DOHH2 (cell line): ENCODE measurements around the gene MED8.

ENCODE experiments used
- H3F3A ChIP-seq: fragments of 200-600 bp; sonication (generic), shearing (Covaris generic); 2 replicates; pipeline ENCODE4 v1.6.0; 2016; ENCODE audit warnings: antibody characterized with exemption, mild to moderate bottlenecking; ENCODE audit not compliant: control insufficient read depth, insufficient read depth
- H3K27ac ChIP-seq: fragments of 200-600 bp; sonication (generic); 2 replicates; pipeline ENCODE4 v1.5.1; 2014; ENCODE audit warnings: low read depth, mild to moderate bottlenecking, low read length, moderate library complexity
- H3K27me3 ChIP-seq: fragments of 200-600 bp; sonication (generic); 2 replicates; pipeline ENCODE4 v1.6.1; 2014; ENCODE audit warnings: mild to moderate bottlenecking, low read length, mixed read lengths; ENCODE audit not compliant: control insufficient read depth
- H3K36me3 ChIP-seq: fragments of 200-600 bp; sonication (generic); 2 replicates; pipeline ENCODE4 v1.6.1; 2014; ENCODE audit warnings: mild to moderate bottlenecking, low read length, moderate library complexity, mixed read lengths; ENCODE audit not compliant: control insufficient read depth
- H3K4me1 ChIP-seq: fragments of 200-600 bp; sonication (generic); 2 replicates; pipeline ENCODE4 v1.6.1; 2014; ENCODE audit warnings: mild to moderate bottlenecking, low read length, mixed read lengths; ENCODE audit not compliant: control insufficient read depth
- H3K4me2 ChIP-seq: fragments of 200-600 bp; sonication (generic); 2 replicates; pipeline ENCODE4 v1.6.0; 2014; ENCODE audit warnings: mild to moderate bottlenecking, low read length, moderate library complexity
- H3K4me3 ChIP-seq: fragments of 200-600 bp; sonication (generic); 2 replicates; pipeline ENCODE4 v1.5.1; 2014; ENCODE audit warnings: mild to moderate bottlenecking, low read length, mixed read lengths
- H3K79me2 ChIP-seq: fragments of 200-600 bp; sonication (generic); 2 replicates; pipeline ENCODE4 v1.6.1; 2014; ENCODE audit warnings: mild to moderate bottlenecking, low read length, mixed read lengths; ENCODE audit not compliant: control insufficient read depth
- H3K9me2 ChIP-seq: fragments of 200-600 bp; sonication (generic); replicated peaks from 2 replicates; pipeline ENCODE4 v1.6.1; 2014; ENCODE audit warnings: mild to moderate bottlenecking, low read length, mixed read lengths; ENCODE audit not compliant: control insufficient read depth
- H3K9me3 ChIP-seq: fragments of 200-600 bp; sonication (generic); 2 replicates; pipeline ENCODE4 v1.6.1; 2014; ENCODE audit warnings: antibody characterized with exemption, low read length, mixed read lengths; ENCODE audit not compliant: control insufficient read depth, insufficient read depth
- H4K20me1 ChIP-seq: fragments of 200-600 bp; sonication (generic); 2 replicates; pipeline ENCODE4 v1.6.0; 2014; ENCODE audit warnings: low read depth, mild to moderate bottlenecking, antibody characterized with exemption, low read length, moderate library complexity; ENCODE audit not compliant: control insufficient read depth, insufficient read depth
- EZH2phosphoT487 ChIP-seq: fragments of 200-600 bp; sonication (generic); IDR thresholded peaks from 2 replicates; pipeline ENCODE4 v1.6.1; 2017; ENCODE audit warnings: borderline replicate concordance, mild to moderate bottlenecking, antibody characterized with exemption, low read length, moderate library complexity, mixed read lengths
- TF ChIP-seq, protein P1 (sequence below): fragments of 200-600 bp; sonication (generic); IDR thresholded peaks from one replicate; pipeline ENCODE4 v1.5.1; 2014; ENCODE audit warnings: antibody characterized with exemption, mild to moderate bottlenecking, low read depth, low read length; ENCODE audit not compliant: poor library complexity, severe bottlenecking

MED8 gene

DNA sequence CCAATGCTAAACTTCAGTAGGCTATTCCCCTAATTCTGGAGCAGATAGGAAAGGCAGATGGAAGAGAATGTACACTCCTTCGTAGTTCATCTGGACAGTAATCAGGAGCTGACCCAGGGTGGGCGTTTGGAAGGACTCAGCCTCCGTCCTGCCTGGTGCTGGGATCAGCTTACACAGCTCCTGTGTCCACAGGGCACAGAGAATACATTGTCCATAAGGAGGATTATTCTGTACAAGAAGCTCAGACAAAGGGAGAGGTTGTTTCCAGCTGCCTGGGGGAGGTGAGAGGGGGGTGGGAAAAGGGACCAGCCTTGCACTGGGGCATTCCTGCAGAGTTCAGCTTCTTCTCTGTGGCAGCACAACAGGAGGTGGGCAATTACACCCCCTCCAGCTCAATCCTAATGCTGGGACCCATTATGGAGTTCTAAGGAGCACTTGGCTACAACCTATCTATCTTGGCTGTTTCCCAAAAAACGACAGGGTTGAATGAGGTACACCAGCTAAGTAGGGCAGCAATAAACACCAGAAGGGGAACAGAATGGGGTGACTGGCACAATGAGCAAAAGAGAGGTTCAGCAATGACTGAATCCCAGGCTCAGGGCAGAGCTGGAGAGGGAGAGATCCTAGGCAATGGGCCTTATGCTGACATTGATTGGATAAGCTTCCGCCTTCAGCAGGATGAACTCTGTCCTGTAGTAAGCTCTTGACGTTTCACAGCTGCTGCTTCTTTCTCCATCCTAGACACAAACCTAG, 7.4 kb downstream of the MED8 start:
- no peak overlapping the region for H3K4me3 ChIP-seq
- no peaks in the 10 kb centered on the region for H3K4me1 ChIP-seq
- H3K9me3 ChIP-seq: no peaks in the 10 kb centered on the region
- no peaks in the 10 kb centered on the region for H3F3A ChIP-seq
- no peaks in the 10 kb centered on the region for H3K79me2 ChIP-seq
- TF ChIP-seq, protein P1, sequence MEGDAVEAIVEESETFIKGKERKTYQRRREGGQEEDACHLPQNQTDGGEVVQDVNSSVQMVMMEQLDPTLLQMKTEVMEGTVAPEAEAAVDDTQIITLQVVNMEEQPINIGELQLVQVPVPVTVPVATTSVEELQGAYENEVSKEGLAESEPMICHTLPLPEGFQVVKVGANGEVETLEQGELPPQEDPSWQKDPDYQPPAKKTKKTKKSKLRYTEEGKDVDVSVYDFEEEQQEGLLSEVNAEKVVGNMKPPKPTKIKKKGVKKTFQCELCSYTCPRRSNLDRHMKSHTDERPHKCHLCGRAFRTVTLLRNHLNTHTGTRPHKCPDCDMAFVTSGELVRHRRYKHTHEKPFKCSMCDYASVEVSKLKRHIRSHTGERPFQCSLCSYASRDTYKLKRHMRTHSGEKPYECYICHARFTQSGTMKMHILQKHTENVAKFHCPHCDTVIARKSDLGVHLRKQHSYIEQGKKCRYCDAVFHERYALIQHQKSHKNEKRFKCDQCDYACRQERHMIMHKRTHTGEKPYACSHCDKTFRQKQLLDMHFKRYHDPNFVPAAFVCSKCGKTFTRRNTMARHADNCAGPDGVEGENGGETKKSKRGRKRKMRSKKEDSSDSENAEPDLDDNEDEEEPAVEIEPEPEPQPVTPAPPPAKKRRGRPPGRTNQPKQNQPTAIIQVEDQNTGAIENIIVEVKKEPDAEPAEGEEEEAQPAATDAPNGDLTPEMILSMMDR: no peak
- TF ChIP-seq EZH2phosphoT487: no peak
- H3K27me3 ChIP-seq: no peaks in the 10 kb centered on the region
- no peak overlapping the region for H3K27ac ChIP-seq
- no peak overlapping the region for H3K4me2 ChIP-seq
- H3K9me2 ChIP-seq: no peaks in the 10 kb centered on the region
- H4K20me1 ChIP-seq: no peaks in the 10 kb centered on the region
- peaks cover 45% of the 10 kb centered on the region for H3K36me3 ChIP-seq

DNA sequence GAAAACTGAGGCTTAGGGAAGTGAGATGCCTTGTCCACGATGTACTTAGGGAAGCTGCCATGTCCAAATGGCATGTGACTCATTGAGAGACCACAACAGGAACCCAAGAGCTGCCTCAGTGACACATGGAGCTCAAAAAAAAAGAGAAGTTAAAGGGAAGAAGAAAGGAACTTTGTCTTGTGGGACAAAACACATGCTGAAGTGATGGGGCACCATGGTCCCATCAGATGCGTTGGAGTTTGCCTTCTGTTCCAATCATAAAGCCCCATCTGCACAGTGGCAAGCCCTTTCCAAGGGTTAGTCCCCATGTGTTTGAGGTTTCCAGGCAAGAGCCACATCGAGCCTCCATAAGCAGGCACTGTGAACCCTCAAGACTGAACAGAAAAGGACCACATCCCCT, 8.0 kb downstream of the MED8 start:
- TF ChIP-seq, protein P1: no peak
- TF ChIP-seq EZH2phosphoT487: no peak
- Histone ChIP-seq H3K4me2 (no peak overlapping the region), H4K20me1 (no peaks in the 10 kb centered on the region), H3K79me2 (no peaks in the 10 kb centered on the region), H3K9me2 (no peaks in the 10 kb centered on the region), H3F3A (no peaks in the 10 kb centered on the region), H3K4me3 (no peak overlapping the region), H3K27me3 (no peaks in the 10 kb centered on the region), H3K27ac (no peak overlapping the region), H3K36me3 (peaks cover 39% of the 10 kb centered on the region), H3K4me1 (no peaks in the 10 kb centered on the region), H3K9me3 (no peaks in the 10 kb centered on the region)

DNA sequence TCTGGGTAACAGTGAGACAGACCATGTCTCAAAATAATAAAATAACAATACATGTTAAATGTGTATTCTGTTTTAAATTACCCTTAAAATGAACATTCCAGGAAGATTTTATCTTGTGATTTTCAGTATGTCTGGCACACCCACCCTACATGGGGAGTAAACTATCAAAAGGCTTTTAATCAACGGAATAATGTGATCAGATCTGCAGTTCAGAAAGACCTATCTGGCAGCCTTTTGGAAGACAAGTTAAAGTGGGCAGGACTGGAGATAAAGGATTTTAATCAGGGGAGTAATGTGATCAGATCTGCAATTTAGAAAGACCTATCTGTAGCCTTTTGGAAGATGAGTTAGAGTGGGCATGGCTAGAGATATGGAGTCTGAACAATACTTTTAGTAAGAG, 10.1 kb downstream of the MED8 start:
- Histone ChIP-seq H3F3A (no peaks in the 10 kb centered on the region), H3K27me3 (no peaks in the 10 kb centered on the region), H3K9me3 (no peaks in the 10 kb centered on the region), H3K27ac (no peak overlapping the region), H3K4me1 (no peaks in the 10 kb centered on the region), H4K20me1 (no peaks in the 10 kb centered on the region), H3K4me3 (no peak overlapping the region), H3K36me3 (peaks cover 18% of the 10 kb centered on the region), H3K4me2 (no peak overlapping the region), H3K9me2 (no peaks in the 10 kb centered on the region), H3K79me2 (no peaks in the 10 kb centered on the region)
- TF ChIP-seq, protein P1: no peak
- TF ChIP-seq EZH2phosphoT487: no peak
